Stomach smooth muscle (tissue), 2 donors: Measurements from ENCODE around the gene DUSP10.

ENCODE experiments used
- H3K27ac ChIP-seq: one replicate; pipeline ENCODE4 v1.7.0; 2013; ENCODE audit warnings: mild to moderate bottlenecking, low read length, inconsistent platforms
- H3K27me3 ChIP-seq, 2 donors: one replicate each; pipeline ENCODE4 v1.7.0; 2013; ENCODE audit warnings: low read length in 2 of 2; ENCODE audit not compliant: insufficient read depth in 2 of 2, control insufficient read depth in 1 of 2
- H3K36me3 ChIP-seq, 2 donors: one replicate each; pipeline ENCODE4 v1.7.0; 2013; ENCODE audit warnings: low read length in 2 of 2; ENCODE audit not compliant: control insufficient read depth in 2 of 2, insufficient read depth in 2 of 2
- H3K4me1 ChIP-seq: one replicate; pipeline ENCODE4 v1.7.0; 2013; ENCODE audit warnings: low read length; ENCODE audit not compliant: control insufficient read depth, insufficient read depth
- H3K4me3 ChIP-seq, 2 donors: one replicate each; pipeline ENCODE4 v1.7.0; 2013; ENCODE audit warnings: low read length in 2 of 2
- H3K9ac ChIP-seq, 2 donors: one replicate each; pipeline ENCODE4 v1.7.0; 2013; ENCODE audit warnings: low read length in 2 of 2, mild to moderate bottlenecking in 1 of 2
- H3K9me3 ChIP-seq, 2 donors: one replicate each; pipeline ENCODE4 v1.7.0; 2013; ENCODE audit warnings: low read length in 2 of 2; ENCODE audit not compliant: control insufficient read depth in 2 of 2
- donor health status: healthy.
- donor health status: Pancreatic carcinoma.

The DUSP10 gene

DNA sequence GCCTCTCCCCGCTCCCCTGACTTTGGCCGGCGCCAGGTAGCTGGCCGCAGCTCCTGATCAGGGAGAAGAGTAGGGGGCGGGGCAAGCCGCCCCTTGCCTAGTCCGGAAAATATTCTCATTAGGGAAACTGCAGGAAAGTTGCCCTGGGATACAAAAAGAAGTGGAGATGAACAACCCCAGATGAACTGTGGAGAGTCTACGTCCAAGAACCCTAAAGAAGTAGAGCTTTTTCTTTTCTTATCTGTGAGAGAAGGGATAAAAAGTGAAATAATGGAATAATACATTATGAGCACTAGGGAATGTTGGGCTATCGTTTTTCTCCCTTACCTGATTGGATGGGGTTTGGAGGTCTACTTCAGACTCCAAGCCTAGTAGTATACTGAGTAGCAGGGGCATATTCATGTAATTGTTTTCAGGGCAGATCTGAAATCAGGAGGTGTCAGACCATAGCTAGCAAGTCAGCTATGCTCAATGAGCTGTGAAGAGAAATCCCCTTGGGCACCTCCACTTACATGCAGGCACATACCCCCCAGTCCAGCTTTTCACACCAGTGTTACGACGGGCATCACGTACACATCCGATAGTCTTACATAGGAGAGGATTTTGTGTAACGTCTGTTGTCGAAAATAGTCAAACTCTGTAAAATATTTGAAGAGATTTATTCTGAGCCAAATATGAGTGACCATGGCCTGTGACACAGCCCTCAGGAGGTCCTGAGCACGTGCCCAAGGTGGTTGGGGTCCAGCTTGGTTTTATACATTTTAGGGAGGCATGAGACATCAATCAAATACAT lies 1.7 kb upstream of the DUSP10 start:
- H3K27me3 ChIP-seq, result no peaks in the 10 kb centered on the region
- H3K9ac ChIP-seq, result peak overlapping the region; percentile 72 to 89
- peaks cover 31% of the 10 kb centered on the region for H3K4me1 ChIP-seq
- peak overlapping the region; percentile 69 to 99 for H3K4me3 ChIP-seq
- peaks cover 0 to 3% of the 10 kb centered on the region in 2 donors for H3K36me3 ChIP-seq
- H3K9me3 ChIP-seq, result no peaks in the 10 kb centered on the region
- peak overlapping the region; percentile 98 for H3K27ac ChIP-seq

DNA sequence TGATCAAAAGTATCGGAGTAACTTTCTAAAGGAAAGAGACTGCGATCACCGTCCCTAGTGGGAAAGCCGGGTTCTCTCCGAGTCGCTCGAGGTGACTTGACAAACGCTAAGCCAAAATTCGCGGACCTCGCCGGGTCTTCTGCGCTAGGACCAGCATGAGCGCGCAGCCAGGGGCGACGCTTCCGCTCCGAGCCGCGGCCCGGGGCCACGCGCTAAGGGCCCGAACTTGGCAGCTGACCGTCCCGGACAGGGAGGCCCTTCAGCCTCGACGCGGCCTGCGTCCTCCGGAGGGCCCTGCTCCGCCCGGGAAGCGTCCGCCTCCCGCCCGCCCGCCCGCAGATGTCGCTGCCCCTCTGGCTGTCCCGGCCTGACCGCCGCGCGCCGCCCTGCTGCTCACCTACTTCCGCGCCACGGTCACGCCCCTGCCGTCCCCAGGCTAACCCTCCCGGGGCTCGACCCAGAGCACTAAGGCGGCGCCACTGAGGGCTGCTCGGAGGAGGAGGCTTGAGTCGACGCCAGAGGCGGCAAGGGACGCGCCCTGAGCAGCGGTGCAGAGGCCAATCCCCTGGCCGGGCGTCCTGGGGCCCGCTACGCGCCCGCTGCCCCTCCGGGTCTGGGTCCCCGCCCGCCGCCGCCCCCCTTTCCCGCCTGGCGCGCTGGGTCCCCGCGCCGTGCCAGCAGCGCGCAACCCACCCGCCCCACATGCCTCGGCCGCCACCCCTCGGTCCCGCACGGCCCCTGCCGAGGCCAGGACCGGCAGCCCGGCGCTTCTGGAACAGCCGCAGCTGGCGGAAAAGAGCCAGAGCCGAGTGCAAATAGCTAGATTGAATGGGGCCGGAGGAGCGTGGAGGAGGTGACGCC lies 896 bp upstream of the DUSP10 start:
- H3K27me3 ChIP-seq, result no peaks in the 10 kb centered on the region
- peaks cover 33% of the 10 kb centered on the region for H3K4me1 ChIP-seq
- peak overlapping the region; percentile 89 to 97 for H3K9ac ChIP-seq
- H3K4me3 ChIP-seq, result peak overlapping the region; percentile 92 to 99
- H3K27ac ChIP-seq, result peak overlapping the region; percentile 98
- no peaks in the 10 kb centered on the region for H3K9me3 ChIP-seq
- H3K36me3 ChIP-seq, result peaks cover 6 to 7% of the 10 kb centered on the region in 2 donors

DNA sequence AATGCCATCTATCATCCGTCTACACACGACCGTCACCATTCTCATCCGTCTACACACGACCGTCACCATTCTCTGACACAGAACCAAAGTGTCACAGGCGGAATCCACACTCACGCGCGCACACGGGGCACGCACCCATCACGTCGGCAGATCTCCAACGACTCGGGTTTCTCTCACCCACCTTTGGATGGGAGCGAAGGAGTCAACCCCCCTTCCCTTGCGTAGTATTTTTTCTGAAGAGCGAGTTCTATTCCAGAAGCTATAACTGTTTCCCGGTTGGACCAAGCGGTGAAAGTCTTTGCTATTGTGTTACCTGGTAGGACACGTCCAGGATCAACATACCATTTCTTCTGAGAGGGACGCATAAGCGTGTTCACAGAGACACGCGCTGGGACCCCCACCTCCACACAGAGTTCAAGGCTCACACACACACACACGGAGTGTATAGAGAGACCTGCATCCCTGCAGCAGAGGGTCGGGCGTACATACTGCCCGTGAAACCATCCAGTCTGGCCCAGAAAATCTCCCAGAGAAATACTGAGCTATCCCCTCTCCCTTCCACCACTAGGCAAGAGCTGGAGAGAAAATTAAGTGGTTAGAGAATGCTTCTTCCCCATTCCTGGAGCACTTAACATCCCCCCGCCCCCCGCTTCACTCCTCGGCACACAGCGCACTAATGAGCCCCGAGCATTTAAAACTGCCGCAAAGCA lies 741 bp downstream of the DUSP10 start:
- Histone ChIP-seq H3K27ac (peak overlapping the region; percentile 98), H3K9me3 (no peaks in the 10 kb centered on the region), H3K36me3 (peaks cover 9 to 14% of the 10 kb centered on the region in 2 donors), H3K4me3 (peak overlapping the region; percentile 91 to 99), H3K9ac (peak overlapping the region; percentile 93 to 97), H3K4me1 (peaks cover 35% of the 10 kb centered on the region), H3K27me3 (no peaks in the 10 kb centered on the region)

DNA sequence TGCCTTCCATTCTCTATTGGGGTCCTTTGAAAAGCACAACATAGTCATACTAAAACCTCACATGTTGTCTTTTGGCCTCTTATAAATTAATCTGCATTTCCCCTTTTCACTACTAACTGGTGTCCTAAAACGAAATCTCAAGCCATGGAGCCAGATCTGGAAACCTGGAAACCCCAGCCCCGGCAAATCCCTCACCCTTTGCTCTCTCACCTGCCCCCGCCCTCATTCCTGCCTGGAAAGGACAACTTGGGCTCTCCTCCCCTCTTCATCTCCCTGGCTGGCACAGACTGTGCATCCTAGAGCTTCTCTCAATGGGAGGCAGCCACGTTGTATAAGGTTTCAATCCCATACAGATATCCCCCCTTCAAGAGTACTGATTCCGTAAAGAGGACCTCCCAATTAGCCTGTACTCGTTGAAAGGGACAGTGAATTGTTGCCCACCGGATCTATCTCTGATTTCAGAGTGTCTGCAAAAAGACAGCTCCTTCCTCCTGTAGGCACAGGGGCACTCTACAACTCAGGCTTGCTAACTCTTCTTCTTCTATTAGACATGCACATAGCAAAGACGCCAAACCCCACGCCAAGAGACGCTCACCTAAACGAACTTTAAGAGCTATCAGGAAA lies 1.4 kb downstream of the DUSP10 start:
- Histone ChIP-seq H3K27me3 (no peaks in the 10 kb centered on the region), H3K27ac (peak overlapping the region; percentile 98), H3K36me3 (peaks cover 9 to 14% of the 10 kb centered on the region in 2 donors), H3K9me3 (no peaks in the 10 kb centered on the region), H3K4me1 (peaks cover 40% of the 10 kb centered on the region), H3K9ac (peak overlapping the region; percentile 93 to 97), H3K4me3 (peak overlapping the region; percentile 91 to 99)

DNA sequence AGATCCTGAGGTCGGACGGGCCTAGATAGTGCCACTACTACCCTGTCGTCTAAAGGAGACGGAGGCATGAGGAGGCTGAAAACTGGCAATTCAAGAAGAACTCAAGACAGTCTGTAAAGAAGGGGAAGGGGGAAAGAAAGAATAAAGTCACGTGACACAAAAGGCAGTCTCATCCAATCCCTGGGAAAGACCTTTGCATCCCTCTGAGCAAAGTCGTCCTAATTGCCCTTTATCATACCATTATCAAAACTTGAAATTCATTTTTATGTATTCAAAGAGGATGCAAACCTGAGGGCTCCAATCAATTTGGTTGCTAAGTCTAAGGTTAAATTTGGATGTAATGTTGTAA lies 2.2 kb downstream of the DUSP10 start:
- Histone ChIP-seq H3K27ac (no peak overlapping the region), H3K4me3 (peak overlapping the region; percentile 91 to 99), H3K4me1 (peaks cover 40% of the 10 kb centered on the region), H3K36me3 (peaks cover 9 to 14% of the 10 kb centered on the region in 2 donors), H3K9ac (peak overlapping the region in 1 of 2 donors; percentile 93), H3K9me3 (no peaks in the 10 kb centered on the region), H3K27me3 (no peaks in the 10 kb centered on the region)

DNA sequence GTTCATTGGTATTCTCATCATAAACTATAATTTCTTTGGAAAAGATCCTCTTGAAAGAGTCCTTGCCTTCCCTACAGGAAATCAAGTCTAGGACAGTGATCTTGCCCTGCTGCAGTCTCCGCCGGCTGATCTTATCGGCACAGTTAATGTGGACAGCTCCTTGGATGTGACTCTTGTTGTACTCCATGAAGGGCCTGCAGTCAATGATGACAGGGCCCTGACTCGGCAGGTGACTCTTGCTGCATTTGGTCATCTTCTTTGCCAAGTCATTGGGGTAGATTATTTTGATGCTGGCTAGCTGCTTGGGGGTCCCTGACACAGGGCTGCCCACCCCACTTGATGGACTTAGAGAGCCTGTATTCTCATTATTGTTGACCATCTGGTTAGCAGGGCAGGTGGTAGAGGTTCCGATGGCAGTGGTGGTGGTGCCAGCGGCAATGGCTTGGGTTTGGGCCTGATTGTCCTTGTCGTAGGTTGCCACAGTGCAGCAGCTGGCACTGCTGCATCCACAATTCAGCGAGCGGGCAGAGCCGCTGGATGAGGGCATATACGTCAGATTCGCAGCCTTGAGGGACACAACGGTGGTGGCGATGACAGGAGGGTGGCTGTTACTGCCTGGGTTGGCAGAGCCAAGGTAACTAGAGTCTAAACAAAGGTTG lies 2.7 kb downstream of the DUSP10 start:
- H3K9ac ChIP-seq, result no peak overlapping the region
- peaks cover 9 to 14% of the 10 kb centered on the region in 2 donors for H3K36me3 ChIP-seq
- H3K27ac ChIP-seq, result no peak overlapping the region
- peak overlapping the region; percentile 91 to 99 for H3K4me3 ChIP-seq
- H3K27me3 ChIP-seq, result no peaks in the 10 kb centered on the region
- H3K9me3 ChIP-seq, result no peaks in the 10 kb centered on the region
- H3K4me1 ChIP-seq, result peaks cover 40% of the 10 kb centered on the region

DNA sequence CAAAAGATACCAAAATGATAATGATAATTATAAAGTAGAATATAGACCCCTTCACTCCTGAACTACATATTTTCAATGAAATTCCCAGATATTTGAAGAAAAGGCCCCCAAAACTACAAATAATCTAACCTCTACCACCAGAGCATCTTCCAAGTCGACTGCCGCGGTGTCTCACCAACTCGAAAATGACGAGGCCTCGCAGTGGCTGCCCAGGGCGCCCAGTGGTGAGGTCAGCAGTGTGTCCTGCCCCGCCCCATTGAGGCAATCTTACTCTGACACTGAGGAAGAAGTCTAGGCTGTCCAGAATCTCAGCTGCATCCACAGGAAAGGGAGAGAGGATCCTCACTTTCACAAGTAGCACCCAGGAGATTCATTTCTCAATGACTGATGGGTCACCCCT lies 5.2 kb downstream of the DUSP10 start:
- no peaks in the 10 kb centered on the region for H3K27me3 ChIP-seq
- H3K9me3 ChIP-seq, result no peaks in the 10 kb centered on the region
- H3K36me3 ChIP-seq, result peaks cover 10 to 14% of the 10 kb centered on the region in 2 donors
- peaks cover 40% of the 10 kb centered on the region for H3K4me1 ChIP-seq
- H3K4me3 ChIP-seq, result peak overlapping the region in 1 of 2 donors; percentile 3
- H3K27ac ChIP-seq, result peak overlapping the region; percentile 56
- H3K9ac ChIP-seq, result no peak overlapping the region

DNA sequence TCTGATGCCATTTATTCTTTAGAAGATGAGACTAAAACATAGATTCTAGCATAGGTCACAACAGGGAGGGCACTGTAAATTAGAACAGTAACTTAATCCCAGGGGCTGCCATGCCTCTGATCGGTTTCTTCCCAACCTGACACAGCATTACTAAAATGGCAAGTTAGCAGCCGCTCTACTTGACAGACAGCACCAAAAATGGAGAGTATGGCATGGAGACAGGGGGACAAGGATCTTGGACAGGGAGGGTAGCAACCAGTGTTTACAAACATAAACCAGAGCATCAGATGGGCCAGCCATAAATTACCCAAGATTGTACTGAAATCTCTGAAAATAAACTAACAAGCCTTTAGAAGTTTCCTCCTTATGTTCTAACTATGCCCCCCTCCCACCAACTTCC lies 5.9 kb downstream of the DUSP10 start:
- Histone ChIP-seq H3K4me3 (peak overlapping the region; percentile 44 to 50), H3K36me3 (peaks cover 10 to 14% of the 10 kb centered on the region in 2 donors), H3K27ac (peak overlapping the region; percentile 56), H3K27me3 (no peaks in the 10 kb centered on the region), H3K9ac (peak overlapping the region in 1 of 2 donors; percentile 30), H3K4me1 (peaks cover 40% of the 10 kb centered on the region), H3K9me3 (no peaks in the 10 kb centered on the region)

DNA sequence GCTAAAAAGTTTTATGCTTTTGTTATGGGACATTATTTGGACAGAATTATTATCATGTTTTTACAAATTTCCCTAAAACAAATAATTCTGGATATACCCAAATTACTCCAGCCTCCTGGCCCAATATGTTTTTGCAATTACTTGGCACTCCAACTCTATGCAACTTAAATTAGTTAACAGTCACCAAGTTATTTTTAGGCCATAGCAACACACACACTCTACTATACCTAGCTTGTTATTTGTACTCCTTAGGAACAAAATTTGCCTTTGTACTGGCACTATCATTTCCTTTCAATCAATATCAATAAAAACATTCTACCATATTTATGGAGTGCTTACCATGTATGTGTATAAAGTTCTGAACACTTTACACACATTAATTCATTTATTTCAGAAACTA lies 7.7 kb downstream of the DUSP10 start:
- Histone ChIP-seq H3K9ac (peak overlapping the region in 1 of 2 donors; percentile 32), H3K27me3 (no peaks in the 10 kb centered on the region), H3K27ac (peak overlapping the region; percentile 56), H3K36me3 (peaks cover 10 to 14% of the 10 kb centered on the region in 2 donors), H3K4me3 (peak overlapping the region; percentile 27 to 30), H3K9me3 (no peaks in the 10 kb centered on the region), H3K4me1 (peaks cover 32% of the 10 kb centered on the region)
